Skeletal muscle satellite cell (primary cell): Measurements from ENCODE around the gene POLR1A.
"Not testable (repeated sequence)": the region's sequence is repeated elsewhere in the genome, so short reads cannot be mapped to it uniquely, and the experiment has no call there.

Experiments used
- H3K27me3 ChIP-seq: 2 replicates; pipeline ENCODE4 v1.7.0; 2013; ENCODE audit warnings: low read length; ENCODE audit not compliant: control insufficient read depth, insufficient read depth
- H3K36me3 ChIP-seq: 2 replicates; pipeline ENCODE4 v1.7.0; 2013; ENCODE audit warnings: mild to moderate bottlenecking, control low read depth, low read length; ENCODE audit not compliant: insufficient read depth
- H3K4me1 ChIP-seq: 2 replicates; pipeline ENCODE4 v1.7.0; 2013; ENCODE audit warnings: low read length; ENCODE audit not compliant: control insufficient read depth, insufficient read depth
- H3K4me2 ChIP-seq: 2 replicates; pipeline ENCODE4 v1.7.0; 2013; ENCODE audit warnings: mild to moderate bottlenecking, low read length
- H3K4me3 ChIP-seq: 2 replicates; pipeline ENCODE4 v1.7.0; 2013; ENCODE audit warnings: low read length
- H3K9ac ChIP-seq: 2 replicates; pipeline ENCODE4 v1.7.0; 2013; ENCODE audit warnings: mild to moderate bottlenecking, low read depth, low read length, moderate library complexity
- H3K9me3 ChIP-seq: replicated peaks from 2 replicates; pipeline ENCODE4 v1.7.0; 2013; ENCODE audit warnings: mild to moderate bottlenecking, control low read depth, low read length

Gene POLR1A

DNA sequence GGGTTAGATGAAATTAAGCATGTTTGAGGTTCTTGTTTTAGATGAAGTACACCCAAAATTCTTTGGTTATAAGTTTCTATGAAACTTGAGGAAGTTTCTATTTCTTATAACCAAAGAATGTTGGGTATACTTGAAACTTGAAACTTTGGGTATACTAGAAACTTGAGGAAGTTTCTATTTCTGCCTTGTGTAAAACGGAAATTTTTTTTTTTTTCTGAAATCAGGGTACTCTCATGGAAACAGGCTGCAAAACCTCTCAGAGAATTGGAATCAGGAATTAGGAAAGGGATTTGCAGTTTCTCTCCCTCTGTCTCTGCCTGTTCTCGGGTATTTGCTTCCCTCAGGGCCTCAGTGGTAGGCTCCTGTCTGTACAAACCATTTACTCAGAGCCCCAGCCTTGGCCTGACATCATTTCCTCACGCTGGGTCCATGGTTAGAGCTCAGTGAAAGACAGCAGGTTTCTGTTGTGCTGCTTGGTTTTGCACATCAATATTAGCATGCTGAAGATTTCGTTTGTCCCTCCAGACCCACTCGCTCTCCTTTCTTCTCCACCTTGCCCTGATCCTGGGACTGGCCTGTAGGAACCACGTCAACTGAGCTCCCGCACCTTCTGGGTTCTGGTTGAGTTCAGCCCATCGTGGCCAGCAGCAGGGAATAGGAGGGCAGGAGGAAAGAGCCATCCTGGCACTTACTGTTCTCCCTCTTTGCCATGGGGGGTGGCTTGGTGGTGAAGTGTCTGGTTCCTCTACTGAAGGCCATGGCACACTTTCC lies 106.4 kb downstream of the POLR1A start:
- Histone ChIP-seq H3K4me2 (peak overlapping the region; percentile 51), H3K9me3 (no peaks in the 10 kb centered on the region), H3K36me3 (no peaks in the 10 kb centered on the region), H3K4me1 (peaks cover 27% of the 10 kb centered on the region), H3K27me3 (no peaks in the 10 kb centered on the region), H3K9ac (peak overlapping the region; percentile 26), H3K4me3 (no peak overlapping the region)

DNA sequence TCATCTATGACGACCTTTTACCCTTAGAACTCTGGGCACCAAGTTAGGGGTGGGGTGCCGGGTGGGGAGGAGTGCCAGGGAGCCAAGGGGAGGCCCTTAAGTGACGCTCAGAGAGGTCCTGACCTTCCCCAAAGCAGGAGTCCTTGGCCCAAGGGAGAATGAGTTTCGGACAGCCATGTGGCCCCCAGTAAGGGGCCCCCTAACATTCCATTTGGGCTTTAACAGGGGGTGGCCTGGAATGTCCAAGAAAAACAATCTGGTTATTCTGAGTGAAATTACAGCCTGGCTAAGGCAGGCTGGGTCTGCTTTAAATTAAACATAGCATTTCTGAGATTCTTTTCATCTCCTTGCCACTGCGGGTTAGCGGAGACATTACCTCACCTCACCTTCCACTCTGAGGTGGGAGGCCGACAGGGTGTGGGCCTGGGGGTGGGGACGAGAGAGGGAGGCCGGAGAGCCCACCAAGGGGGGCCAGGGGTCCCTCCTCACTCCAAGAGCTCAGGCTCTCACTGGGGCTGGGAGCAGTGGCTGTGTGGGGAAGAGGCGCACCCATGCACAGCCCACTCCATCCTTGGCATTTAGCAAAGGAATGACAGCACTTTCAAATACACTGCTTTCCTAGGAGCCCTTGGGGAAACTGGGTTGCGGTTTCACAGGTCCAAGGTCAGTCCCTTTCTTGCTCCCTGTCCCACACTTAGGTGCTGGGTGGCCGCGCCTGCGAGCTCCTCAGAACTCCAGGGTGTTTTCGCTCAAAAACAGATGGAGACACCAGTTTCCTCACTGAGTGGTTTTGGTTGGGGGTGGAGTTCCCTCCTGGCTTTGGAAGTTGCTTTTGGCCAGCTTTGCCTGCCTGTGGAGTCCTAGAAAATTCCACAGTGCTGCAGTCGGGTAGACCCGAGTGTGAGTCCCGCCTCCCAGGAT lies 107.4 kb downstream of the POLR1A start:
- peak overlapping the region; percentile 26 for H3K9ac ChIP-seq
- H3K36me3 ChIP-seq: no peaks in the 10 kb centered on the region
- H3K27me3 ChIP-seq: no peaks in the 10 kb centered on the region
- peaks cover 34% of the 10 kb centered on the region for H3K4me1 ChIP-seq
- H3K4me2 ChIP-seq: peak overlapping the region; percentile 51
- no peak overlapping the region for H3K4me3 ChIP-seq
- H3K9me3 ChIP-seq: no peaks in the 10 kb centered on the region

DNA sequence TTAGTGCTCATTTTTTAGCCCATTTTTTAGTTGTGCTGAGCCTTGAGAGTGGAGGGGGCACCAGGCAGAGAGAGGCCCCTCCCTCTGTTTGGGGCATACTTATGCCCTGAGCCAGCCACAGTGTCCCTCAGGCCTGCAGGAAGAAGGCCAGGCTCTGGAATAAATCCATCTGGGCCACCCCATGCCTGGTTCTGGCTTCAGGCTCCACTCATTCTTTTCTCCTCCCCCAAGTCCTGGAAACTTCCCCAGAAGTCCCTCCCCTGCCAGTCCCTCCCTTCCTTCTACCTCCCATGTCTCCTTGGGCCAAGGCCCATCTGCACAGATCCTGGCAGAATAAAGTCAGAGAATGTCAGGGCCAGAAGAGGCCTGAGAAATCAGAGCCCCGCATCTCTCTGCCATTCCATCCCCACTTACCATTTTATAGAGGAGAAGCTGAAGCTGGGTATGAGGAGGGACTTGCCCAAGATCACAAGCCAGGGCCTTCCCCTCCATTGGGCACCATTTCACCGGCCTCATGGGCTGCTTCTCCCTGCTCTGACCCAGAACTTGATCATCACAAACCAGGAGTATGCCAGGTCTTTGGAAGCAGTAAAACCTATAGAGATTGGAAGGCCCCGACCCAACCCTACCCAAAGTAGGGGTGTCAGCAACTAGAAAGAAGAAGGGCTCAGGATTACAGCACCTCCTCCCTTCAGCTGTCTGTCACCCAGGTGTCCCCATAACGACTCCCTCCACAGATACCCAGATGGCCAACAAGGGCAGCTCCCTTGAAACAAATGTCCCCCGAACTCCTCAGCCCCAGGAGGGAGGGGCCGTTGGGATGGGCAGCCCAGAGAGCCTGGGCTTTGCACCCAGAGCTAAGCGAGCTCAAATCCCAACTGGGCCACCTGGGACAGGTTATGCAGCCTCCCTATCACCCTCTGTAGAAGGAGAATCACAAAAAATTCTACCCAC lies 108.4 kb downstream of the POLR1A start:
- Histone ChIP-seq H3K4me2 (no peak overlapping the region), H3K9me3 (no peaks in the 10 kb centered on the region), H3K9ac (no peak overlapping the region), H3K36me3 (no peaks in the 10 kb centered on the region), H3K27me3 (no peaks in the 10 kb centered on the region), H3K4me1 (peaks cover 34% of the 10 kb centered on the region), H3K4me3 (no peak overlapping the region)

DNA sequence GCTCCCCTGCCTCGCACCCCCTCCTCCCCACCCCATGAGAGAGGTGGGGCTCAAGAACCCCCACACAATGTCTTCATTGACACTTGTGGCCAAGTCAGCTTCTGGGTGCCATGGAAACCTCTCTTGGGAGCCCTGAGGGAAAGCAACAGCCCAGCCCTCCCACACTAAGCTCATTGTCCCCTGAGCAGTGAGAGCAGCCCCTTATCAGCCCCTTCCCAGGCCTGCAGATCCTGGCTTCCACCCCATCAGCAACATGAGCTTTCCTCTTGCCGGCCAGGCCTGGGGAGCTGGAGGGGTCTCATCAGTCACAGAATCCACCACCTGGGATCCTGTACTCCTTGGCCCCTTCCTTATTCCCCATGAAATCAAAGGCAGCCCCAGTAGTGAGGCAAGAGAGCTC lies 109.1 kb downstream of the POLR1A start:
- H3K4me1 ChIP-seq: peaks cover 34% of the 10 kb centered on the region
- no peak overlapping the region for H3K4me3 ChIP-seq
- no peaks in the 10 kb centered on the region for H3K27me3 ChIP-seq

DNA sequence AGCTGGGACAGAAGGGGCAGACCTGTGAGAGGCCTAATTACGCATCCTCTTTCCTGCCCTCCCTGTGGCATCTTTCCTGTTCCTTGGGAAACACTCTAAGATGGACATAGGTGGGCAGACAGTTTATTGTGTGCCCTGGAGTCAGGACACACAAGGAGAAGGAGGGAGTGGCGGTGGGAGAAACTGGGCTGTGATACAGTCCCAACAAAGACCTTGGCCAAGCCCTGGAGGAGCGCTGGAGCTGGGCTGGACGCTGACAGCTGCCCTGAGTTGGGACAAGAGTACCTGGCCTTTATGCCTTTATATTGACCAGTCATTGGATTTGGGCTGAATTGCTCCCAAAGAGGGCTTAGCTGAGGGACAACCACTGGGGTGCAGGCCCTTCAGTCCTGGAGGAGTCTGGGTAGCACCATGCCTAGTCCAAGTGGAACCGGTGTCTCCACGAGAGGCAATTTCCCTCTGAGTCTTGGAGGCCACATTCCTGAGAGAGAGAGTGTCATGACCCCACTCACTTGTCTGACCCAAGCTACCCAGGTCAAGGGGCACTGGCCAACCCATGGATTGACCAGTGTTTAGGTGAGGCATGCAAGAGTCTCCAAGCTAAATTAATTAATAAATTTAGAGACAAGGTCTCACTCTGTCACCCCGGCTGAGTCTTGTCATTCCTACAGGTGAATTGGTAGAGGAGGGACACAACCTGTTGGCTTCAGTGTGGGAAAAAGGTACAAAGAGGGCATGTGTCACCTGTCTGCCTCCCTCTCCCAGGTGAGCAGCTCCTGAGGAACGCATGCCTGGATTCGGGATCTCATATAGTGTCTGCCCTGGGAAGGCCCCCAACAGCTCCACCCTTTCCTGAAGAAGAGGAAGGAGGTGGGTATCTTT lies 109.8 kb downstream of the POLR1A start:
- H3K4me3 ChIP-seq: no peak overlapping the region
- no peaks in the 10 kb centered on the region for H3K9me3 ChIP-seq
- H3K9ac ChIP-seq: no peak overlapping the region
- H3K4me2 ChIP-seq: no peak overlapping the region
- peaks cover 34% of the 10 kb centered on the region for H3K4me1 ChIP-seq
- H3K27me3 ChIP-seq: no peaks in the 10 kb centered on the region
- H3K36me3 ChIP-seq: no peaks in the 10 kb centered on the region

More for the DNA sequence above, 109.1 kb downstream of the POLR1A start:
- Histone ChIP-seq H3K9ac (no peak overlapping the region), H3K36me3 (no peaks in the 10 kb centered on the region), H3K4me2 (no peak overlapping the region), H3K9me3 (no peaks in the 10 kb centered on the region)

DNA sequence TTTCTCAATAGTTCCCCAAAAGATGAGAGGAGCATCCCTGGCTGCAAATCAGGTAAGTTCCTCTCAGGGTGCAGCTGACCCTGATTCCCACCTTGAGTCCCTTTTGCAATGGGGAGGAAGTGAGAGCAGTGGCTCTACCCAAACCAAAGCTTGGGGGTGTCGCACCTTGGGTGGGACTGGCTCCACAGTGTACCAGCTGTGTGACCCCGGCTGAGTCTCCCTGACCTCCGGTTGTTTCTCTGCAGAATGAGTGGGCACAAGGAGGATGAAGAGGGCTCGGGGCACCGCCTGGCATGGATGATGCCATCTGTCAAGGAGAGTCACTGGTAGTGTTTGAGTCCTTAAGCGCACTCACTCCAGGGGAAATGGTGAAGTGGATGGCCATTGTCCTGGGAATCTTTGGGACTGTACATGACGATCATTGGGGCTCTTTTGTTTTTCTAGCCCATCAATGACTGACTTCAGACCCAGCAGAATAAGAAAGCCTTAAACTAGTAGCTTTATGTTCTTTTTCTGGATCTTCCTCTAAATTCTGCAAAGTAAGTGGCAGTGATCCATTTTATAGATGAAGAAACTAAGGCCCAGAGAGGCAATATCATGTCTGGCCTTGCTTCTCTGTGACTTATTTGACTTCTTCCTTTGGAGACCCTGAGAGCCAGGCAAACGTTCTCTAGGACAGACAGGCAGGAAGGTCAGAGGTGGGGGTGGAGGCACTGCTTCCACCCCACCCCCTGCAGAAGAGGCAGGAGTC lies 110.6 kb downstream of the POLR1A start:
- Histone ChIP-seq H3K9ac (no peak overlapping the region), H3K4me1 (peaks cover 34% of the 10 kb centered on the region), H3K36me3 (no peaks in the 10 kb centered on the region)

DNA sequence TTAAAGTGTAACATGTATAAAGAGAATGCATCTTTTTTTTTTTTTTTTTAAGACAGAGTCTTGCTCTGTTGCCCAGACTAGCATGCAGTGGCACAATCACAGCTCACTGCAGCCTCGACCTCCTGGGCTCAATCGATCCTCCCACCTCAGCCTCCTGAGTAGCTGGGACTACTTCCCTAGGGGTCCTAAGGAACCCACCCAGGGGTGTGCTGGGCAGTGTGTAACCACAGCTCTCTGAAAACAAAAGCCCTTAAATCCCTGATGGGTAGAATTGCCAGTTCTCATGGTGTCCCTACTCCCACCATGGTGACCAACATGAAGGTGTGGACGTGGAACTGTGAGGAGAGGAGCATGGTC lies 111.3 kb downstream of the POLR1A start:
- Histone ChIP-seq H3K9ac (no peak overlapping the region), H3K36me3 (no peaks in the 10 kb centered on the region), H3K27me3 (no peaks in the 10 kb centered on the region), H3K4me2 (no peak overlapping the region), H3K4me3 (no peak overlapping the region), H3K9me3 (no peaks in the 10 kb centered on the region), H3K4me1 (peaks cover 31% of the 10 kb centered on the region)

More for the DNA sequence above, 110.6 kb downstream of the POLR1A start:
- Histone ChIP-seq H3K27me3 (no peaks in the 10 kb centered on the region), H3K4me2 (no peak overlapping the region), H3K9me3 (no peaks in the 10 kb centered on the region), H3K4me3 (no peak overlapping the region)

DNA sequence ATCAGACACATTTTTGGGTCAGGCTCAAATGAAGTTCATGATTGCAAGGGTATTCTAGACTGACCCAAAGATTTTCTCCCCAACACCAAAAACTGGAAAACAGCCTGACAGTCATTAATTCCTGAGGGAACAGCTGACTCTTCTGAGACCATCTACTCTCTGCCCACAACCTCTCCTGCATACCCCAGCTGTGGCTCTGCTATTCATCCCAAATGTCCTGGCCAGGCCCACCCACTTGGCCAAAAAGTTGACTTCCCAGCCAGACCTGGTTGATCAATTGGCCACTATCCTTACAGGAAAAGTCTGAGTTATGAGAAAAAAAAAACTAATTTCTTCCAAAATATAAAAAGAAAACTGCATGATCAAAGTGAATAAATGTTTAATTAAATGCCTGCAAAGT lies 113.1 kb downstream of the POLR1A start:
- Histone ChIP-seq H3K4me3 (no peak overlapping the region), H3K4me2 (no peak overlapping the region), H3K9me3 (no peaks in the 10 kb centered on the region), H3K27me3 (no peaks in the 10 kb centered on the region), H3K4me1 (peaks cover 15% of the 10 kb centered on the region), H3K36me3 (no peaks in the 10 kb centered on the region), H3K9ac (no peak overlapping the region)

DNA sequence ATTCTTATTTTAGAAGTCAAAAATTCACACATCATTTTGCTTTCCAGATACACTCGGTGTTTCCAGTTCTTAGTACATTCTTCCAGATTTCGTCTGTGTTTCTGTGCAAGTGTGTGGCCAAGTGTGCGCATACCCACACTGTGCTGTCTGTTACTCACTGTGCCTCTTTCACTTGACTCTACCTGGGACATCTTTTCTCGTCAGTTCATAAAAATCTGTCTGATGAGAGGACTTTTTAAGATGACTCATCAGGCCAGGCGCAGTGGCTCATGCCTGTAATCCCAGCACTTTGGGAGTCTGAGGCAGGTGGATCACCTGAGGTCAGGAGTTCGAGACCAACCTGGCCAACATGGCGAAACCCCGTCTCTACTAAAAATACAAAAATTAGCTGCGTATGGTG lies 113.6 kb downstream of the POLR1A start:
- H3K4me2 ChIP-seq, H3K4me3 ChIP-seq, H3K9ac ChIP-seq, H3K9me3 ChIP-seq, H3K27me3 ChIP-seq, H3K36me3 ChIP-seq: not testable (repeated sequence)
- peaks cover 11% of the 10 kb centered on the region for H3K4me1 ChIP-seq

DNA sequence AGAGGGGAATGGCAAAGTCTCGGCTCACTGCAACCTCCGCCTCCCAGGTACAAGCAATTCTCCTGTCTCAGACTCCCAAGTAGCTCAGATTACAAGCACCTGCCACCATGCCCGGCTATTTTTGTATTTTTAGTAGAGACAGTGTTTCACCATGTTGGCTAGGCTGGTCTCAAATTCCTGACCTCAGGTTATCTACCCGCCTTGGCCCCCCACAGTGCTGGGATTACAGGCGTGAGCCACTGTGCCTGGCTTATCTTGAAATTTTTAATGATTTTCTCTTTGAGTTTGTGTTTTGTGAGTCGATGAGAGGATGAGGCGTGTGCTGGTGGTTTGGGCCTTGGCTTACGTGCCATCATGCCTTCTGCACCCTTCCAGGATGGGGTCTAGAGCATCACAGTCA lies 115.6 kb downstream of the POLR1A start:
- Histone ChIP-seq H3K4me2 (no peak overlapping the region), H3K36me3 (no peaks in the 10 kb centered on the region), H3K9ac (no peak overlapping the region), H3K4me1 (peaks cover 6% of the 10 kb centered on the region), H3K27me3 (peaks cover 2% of the 10 kb centered on the region), H3K9me3 (no peaks in the 10 kb centered on the region), H3K4me3 (no peak overlapping the region)
